HEK293T (cell line): Measurements from ENCODE around the gene LIFR.

Experiments
- BHLHE40 ChIP-seq: fragments of 450-650 bp; IDR thresholded peaks from 2 replicates; pipeline ENCODE4 v1.6.1; 2016; ENCODE audit warnings: mild to moderate bottlenecking, moderate library complexity, borderline replicate concordance
- ELF4 ChIP-seq: fragments of 450-650 bp; IDR thresholded peaks from 2 replicates; pipeline ENCODE4 v1.6.1; 2017; ENCODE audit warnings: antibody characterized with exemption
- FOXA1 ChIP-seq: fragments of 450-650 bp; IDR thresholded peaks from 2 replicates; pipeline ENCODE4 v1.6.1; 2016; ENCODE audit warnings: mild to moderate bottlenecking
- FOXM1 ChIP-seq: fragments of 450-650 bp; IDR thresholded peaks from 2 replicates; pipeline ENCODE4 v1.6.1; 2017; ENCODE audit warnings: mild to moderate bottlenecking, borderline replicate concordance
- HDGF ChIP-seq: fragments of 450-650 bp; IDR thresholded peaks from 2 replicates; pipeline ENCODE4 v1.6.1; 2017; ENCODE audit warnings: antibody characterized with exemption, borderline replicate concordance
- L3MBTL2 ChIP-seq: fragments of 450-650 bp; conservative IDR thresholded peaks from 2 replicates; pipeline ENCODE4 v1.6.1; 2016; ENCODE audit warnings: mild to moderate bottlenecking
- NFRKB ChIP-seq: fragments of 450-650 bp; IDR thresholded peaks from 2 replicates; pipeline ENCODE4 v1.6.1; 2016; ENCODE audit warnings: mild to moderate bottlenecking, moderate library complexity
- ZNF384 ChIP-seq: fragments of 450-650 bp; IDR thresholded peaks from 2 replicates; pipeline ENCODE4 v1.6.1; 2016
- TF ChIP-seq, protein P1 (sequence below): fragments of 450-650 bp; IDR thresholded peaks from 2 replicates; pipeline ENCODE4 v1.6.1; 2016

DNA sequence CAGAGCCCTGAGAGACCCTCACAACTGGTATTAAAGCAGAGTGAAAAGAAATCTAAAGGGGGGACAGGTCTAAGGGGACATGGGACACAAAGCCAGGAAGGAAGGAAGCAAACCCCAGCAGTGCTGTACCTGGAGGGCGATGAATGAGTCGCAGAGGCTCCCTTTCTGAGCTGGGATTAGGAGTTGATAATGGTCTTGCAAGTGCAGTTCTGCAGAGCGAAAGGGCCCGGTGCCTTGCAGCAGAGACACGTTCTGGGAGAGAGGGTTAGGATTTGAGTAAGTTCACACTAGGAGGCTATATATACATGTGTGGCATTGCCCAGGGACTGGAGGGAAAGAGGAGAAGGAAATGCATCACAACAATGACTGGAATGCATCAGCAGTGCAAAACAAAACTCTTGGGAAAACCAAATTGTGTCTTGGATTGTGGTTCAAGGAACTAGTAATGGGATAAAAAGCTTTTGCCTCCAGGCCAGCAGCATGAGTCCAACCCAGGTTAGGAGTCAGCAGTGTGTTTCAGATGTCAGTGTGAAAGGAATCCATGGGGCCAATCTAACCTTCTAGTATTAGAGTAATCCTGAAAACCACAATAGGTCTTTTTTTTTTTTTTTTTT lies 38.8 kb upstream of the LIFR start:
- TF ChIP-seq ELF4 (no peak), HDGF (no peak), ZNF384 (no peak), NFRKB (no peak), L3MBTL2 (no peak), BHLHE40 (no peak), FOXM1 (no peak), FOXA1 (no peak)
- TF ChIP-seq, protein P1, sequence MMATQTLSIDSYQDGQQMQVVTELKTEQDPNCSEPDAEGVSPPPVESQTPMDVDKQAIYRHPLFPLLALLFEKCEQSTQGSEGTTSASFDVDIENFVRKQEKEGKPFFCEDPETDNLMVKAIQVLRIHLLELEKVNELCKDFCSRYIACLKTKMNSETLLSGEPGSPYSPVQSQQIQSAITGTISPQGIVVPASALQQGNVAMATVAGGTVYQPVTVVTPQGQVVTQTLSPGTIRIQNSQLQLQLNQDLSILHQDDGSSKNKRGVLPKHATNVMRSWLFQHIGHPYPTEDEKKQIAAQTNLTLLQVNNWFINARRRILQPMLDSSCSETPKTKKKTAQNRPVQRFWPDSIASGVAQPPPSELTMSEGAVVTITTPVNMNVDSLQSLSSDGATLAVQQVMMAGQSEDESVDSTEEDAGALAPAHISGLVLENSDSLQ, result no peak
